ENCODE data around the gene NUDCD3.
"Not testable (repeated sequence)": the region's sequence is repeated elsewhere in the genome, so short reads cannot be mapped to it uniquely, and the experiment has no call there.

Gene NUDCD3

DNA sequence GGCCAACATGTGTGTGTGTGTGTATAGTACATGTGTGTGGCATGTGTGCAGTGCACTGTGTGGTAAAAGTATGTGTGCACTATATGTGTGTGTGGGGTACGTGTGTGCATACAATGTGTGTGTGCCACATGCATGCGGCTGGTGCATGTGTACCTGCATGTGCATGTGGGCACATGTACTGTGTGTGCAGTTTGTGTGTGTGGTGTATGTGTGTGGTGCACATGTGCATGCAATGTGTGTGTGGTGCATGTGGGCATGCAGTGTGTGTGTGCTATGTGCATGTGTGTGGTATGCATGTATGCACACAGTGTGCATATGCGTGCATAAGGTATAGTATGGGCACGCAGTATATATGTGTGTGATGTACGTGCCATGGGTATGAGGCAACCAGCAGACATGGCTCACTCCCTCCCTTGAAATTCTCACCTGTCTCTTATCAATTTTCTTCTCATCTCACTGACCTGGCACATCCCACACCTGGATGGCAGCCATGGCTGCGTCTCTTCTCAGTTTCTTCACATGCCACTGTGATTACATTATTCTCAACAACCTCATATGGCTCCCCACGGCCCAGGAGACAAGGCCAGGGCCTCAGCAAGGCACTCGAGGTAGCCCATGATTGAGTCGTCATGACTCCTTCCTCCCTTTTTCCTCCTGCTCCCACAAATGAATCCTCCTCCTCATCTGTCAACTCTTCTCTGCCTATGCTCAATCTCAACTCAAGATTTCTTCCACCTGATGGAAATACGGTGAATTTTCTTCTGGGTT lies 57.0 kb downstream of the NUDCD3 start:
- H3K4me3 ChIP-seq (ENCODE audit: control insufficient read depth, low read depth, low read length) = no peak overlapping the region
- no peak for DNase-seq (ENCODE audit: low read depth)
- TF ChIP-seq, protein P1, sequence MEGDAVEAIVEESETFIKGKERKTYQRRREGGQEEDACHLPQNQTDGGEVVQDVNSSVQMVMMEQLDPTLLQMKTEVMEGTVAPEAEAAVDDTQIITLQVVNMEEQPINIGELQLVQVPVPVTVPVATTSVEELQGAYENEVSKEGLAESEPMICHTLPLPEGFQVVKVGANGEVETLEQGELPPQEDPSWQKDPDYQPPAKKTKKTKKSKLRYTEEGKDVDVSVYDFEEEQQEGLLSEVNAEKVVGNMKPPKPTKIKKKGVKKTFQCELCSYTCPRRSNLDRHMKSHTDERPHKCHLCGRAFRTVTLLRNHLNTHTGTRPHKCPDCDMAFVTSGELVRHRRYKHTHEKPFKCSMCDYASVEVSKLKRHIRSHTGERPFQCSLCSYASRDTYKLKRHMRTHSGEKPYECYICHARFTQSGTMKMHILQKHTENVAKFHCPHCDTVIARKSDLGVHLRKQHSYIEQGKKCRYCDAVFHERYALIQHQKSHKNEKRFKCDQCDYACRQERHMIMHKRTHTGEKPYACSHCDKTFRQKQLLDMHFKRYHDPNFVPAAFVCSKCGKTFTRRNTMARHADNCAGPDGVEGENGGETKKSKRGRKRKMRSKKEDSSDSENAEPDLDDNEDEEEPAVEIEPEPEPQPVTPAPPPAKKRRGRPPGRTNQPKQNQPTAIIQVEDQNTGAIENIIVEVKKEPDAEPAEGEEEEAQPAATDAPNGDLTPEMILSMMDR (conservative IDR thresholded peaks at IDR 0.05; ENCODE audit: control insufficient read depth, insufficient read depth, low read depth, low read length) = no peak

DNA sequence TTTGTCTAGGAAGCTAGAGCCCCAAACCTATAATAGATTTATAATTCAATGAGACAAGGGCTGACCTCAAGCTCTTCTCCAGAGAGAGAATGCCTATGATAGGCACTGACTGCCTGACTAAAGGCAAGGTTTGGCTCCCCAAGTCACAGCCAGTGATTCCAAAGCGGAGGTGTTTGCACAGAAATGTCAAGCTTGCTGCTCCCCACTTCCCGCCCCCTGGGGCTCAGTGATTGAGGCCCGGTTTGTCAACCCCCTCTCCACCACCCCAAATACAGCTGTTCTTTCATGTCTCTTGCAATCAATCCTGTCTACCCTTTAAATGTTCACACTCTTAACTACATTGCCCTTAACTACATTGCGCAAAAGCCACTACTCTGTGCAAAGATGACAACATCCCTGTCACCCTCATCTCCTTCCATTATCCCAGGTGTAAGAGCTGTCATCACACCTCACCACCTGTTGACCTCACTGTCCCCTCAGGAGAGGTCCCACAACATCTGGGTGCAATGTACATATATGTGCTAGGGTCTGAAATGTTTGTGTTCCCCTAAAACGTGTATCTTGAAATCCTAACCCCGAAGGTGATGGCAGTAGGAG lies 58.0 kb downstream of the NUDCD3 start:
- TF ChIP-seq, protein P1 (conservative IDR thresholded peaks at IDR 0.05; ENCODE audit: control insufficient read depth, insufficient read depth, low read depth, low read length) = no peak
- DNase-seq (ENCODE audit: low read depth) = no peak
- H3K4me3 ChIP-seq (ENCODE audit: control insufficient read depth, low read depth, low read length) = no peak overlapping the region

DNA sequence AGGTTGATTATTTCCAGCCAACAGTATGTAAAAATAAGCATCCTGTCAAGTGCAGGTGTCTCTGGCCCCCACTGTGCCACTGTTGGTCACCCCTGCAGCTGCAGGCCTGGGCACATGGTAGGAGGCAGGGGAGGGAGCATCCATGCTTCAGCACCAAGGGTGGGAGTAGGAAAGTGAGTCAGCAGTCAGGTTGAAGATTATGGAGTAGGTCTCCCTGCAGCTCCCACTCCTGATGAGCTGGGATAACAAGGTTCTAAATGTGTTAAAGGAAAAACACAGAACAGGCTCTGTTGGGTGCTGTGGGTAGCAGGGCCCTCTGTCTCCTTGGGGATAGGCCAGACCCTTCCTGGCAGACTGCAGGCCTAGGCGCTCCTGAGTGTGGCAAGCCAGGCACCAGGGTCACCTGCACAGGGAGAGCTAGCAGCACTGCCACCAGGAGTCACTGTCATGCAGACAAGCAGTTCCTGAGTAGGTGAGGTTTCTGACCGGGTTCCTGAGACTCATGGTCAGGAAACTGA lies 59.3 kb downstream of the NUDCD3 start:
- DNase-seq (ENCODE audit: low read depth) = no peak
- TF ChIP-seq, protein P1 (conservative IDR thresholded peaks at IDR 0.05; ENCODE audit: control insufficient read depth, insufficient read depth, low read depth, low read length) = no peak
- no peak overlapping the region for H3K4me3 ChIP-seq (ENCODE audit: control insufficient read depth, low read depth, low read length)

DNA sequence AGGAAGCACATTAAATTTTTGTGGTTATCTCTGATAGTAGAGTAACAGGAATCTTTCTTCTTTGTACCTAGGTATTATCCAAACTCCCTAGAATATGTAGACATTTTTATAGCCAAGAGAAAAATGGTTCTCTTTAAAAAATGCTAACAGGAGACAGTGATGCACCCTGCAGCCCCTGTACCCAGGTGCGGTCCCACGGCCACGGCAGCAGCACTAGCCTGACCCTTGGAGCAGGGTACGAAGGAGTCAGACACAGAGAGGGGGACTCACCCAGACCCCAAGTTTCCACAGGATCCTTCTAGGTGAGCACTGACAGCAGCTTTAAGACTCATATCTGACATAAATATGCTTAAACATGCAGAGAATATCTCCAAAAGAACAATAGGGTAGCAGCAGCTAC lies 60.4 kb downstream of the NUDCD3 start:
- DNase-seq (ENCODE audit: low read depth) = no peak
- TF ChIP-seq, protein P1 (conservative IDR thresholded peaks at IDR 0.05; ENCODE audit: control insufficient read depth, insufficient read depth, low read depth, low read length) = no peak
- H3K4me3 ChIP-seq (ENCODE audit: control insufficient read depth, low read depth, low read length) = no peak overlapping the region

DNA sequence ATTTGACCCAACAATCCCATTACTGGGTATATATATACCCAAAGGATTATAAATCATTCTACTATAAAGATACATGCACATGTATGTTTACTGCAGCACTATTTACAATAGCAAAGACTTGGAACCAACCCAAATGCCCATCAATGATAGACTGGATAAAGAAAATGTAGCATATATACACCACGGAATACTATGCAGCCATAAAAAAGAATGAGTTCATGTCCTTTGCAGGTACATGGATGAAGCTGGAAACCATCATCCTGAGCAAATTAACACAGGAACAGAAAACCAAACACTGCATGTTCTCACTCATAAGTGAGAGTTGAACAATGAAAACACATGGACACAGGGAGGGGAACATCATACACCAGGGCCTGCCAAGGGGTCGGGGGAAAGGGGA lies 65.7 kb downstream of the NUDCD3 start:
- H3K4me3 ChIP-seq (ENCODE audit: control insufficient read depth, low read depth, low read length); DNase-seq (ENCODE audit: low read depth): not testable (repeated sequence)

DNA sequence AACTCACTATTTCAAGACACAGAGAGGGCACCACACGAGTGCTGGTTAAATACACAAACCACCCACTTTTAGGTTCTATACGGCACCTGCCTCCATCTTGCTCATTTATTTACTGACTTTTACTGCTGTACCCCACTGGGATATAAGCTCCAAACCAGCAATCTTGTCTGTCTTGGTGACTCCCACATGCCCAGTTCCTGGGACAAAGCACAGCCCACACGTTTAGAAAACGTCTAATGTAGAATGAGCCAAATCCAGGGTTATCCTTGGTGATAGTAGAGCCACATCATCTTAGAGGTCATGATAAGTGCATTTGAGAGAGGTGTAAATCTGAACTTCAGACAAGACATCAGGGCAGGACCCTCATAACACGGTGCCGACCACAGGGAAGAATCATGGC lies 73.5 kb downstream of the NUDCD3 start:
- H3K4me3 ChIP-seq (ENCODE audit: control insufficient read depth, low read depth, low read length) = no peak overlapping the region
- DNase-seq (ENCODE audit: low read depth) = no peak
- TF ChIP-seq, protein P1 (conservative IDR thresholded peaks at IDR 0.05; ENCODE audit: control insufficient read depth, insufficient read depth, low read depth, low read length) = no peak

DNA sequence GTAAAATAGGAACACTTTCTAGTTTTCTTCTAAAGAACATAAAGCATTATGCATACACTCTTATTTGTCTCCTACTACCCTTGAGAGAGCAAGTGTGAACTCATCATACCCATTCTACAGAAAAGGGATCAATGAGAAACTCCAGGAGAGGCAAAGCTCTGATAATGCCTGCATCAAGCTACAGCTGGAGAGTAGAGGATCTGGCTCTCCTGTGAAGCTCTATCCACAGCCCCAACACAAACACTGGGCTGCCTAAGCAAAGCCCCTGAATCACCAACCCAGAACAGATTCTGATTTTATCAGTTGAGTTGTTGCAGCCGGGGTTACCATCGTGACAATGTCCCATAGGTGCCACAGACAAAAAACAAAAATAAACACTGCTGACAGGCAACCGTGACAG lies 74.9 kb downstream of the NUDCD3 start:
- H3K4me3 ChIP-seq (ENCODE audit: control insufficient read depth, low read depth, low read length) = no peak overlapping the region
- no peak for DNase-seq (ENCODE audit: low read depth)
- TF ChIP-seq, protein P1 (conservative IDR thresholded peaks at IDR 0.05; ENCODE audit: control insufficient read depth, insufficient read depth, low read depth, low read length) = no peak
